Measurements from ENCODE around the gene JPT1. TPM values are rescaled to one million over a fixed set of nuclear protein-coding genes. Genes with fewer than 3 reads are reported as not detected.
A peak's percentile ranks its signal among the peaks of the same experiment; 100 is the strongest.

The JPT1 gene
- total RNA-seq = 10 to 100 TPM; 19.6 to 45.7 TPM

DNA sequence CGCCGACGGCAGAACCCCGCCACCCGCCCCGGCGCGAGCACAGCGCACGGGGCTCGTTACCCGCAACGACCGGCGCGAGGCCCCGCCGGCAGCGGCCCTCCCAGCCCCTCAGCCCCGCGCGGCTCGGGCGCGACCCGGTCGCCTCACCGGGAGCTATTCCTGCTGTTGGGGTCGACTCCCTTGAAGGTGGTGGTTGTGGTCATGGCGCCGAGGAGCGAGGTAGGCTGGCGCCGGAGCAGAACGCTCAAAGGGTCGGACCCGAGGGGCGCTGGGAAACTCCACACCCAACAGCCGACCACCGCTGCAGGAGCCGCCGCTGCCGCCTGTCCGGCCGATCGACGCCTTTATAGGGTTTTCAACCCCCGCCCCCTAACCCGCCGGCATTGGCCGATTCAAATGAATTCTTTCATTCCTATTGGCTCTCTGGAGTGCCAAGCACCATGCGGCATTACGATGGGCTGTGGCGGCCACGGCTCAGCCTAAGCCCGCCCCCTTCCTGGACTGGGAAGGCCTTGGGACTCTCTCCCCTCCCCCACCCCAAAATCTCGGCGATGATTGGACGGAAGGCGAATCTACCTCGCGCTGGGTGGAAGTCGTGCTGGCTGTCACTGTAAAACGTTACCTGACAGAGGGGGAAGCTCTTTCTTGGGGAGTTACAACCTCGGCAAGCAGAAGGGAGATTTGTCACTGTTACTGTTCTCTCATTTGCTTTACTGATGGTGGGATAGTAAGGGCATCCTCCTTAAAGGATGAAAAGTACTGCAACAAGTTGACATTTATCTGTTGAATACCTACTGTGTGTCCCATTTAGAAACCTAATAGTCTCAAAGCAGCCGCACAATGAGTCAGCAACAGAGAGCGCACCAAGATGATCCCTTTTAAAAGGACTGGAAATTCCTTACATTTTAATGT is at the start of gene JPT1:
TSS of gene JPT1 (minus strand) at position 318 of the 912 bp plus-strand sequence. CDS start at position 203, 115 bp downstream.
- no peaks in the 10 kb centered on the region for H3K27me3 ChIP-seq (replicated peaks; ENCODE audit: insufficient read depth)
- H3K4me3 ChIP-seq = peak within 1 kb of the TSS; percentile 85
- peaks cover 8 to 15% of the 10 kb centered on the region in 2 donors for H3K4me1 ChIP-seq (ENCODE audit: control insufficient read depth in 1 of 2, low read depth in 2 of 2)
- no peaks in the 10 kb centered on the region for H3K36me3 ChIP-seq
- ATAC-seq (ENCODE audit: insufficient number of reproducible peaks, low FRiP score, low read depth) (peak; percentile 98), DNase-seq (ENCODE audit: low spot score) (peak; percentile 95)
- no peak for TF ChIP-seq CTCF (IDR thresholded peaks at IDR 0.05)
- no peaks in the 10 kb centered on the region for H3K9me3 ChIP-seq
- H3K27ac ChIP-seq = peak within 1 kb of the TSS; percentile 50 to 61

GRCh38 chr17:75199886-75200618 is 45.7 kb upstream of the JPT1 start:
- Histone ChIP-seq H3K36me3 (no peaks in the 10 kb centered on the region), H3K27me3 (replicated peaks; ENCODE audit: insufficient read depth) (no peaks in the 10 kb centered on the region), H3K9me3 (no peaks in the 10 kb centered on the region), H3K27ac (no peak overlapping the region), H3K4me1 (ENCODE audit: control insufficient read depth in 1 of 2, low read depth in 2 of 2) (peaks cover 5 to 6% of the 10 kb centered on the region in 2 donors), H3K4me3 (no peak overlapping the region)
- ATAC-seq (ENCODE audit: insufficient number of reproducible peaks, low FRiP score, low read depth) (no peak), DNase-seq (ENCODE audit: low spot score) (no peak)
- TF ChIP-seq CTCF (IDR thresholded peaks at IDR 0.05) = no peak

DNA sequence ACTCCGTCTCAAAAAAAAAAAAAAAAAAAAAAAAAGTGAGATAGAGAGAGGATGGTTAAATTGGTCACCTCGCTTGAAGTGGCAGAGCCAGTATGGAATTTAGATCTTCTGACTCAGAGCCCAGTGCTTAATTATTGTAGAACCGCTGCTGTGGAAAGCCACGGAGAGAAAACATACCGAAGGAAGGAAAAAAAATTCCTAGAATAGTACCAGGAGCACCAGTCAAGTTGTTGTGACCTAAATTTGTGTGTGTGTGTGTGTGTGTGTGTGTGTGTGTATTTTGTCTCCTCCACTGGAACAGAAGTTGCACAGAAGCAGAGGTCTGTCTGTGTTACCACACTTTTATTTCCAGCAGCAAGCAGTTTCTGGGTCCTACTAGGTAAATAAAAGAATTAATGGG is 40.6 kb upstream of the JPT1 start:
- no peaks in the 10 kb centered on the region for H3K9me3 ChIP-seq
- TF ChIP-seq CTCF (IDR thresholded peaks at IDR 0.05) = no peak

DNA sequence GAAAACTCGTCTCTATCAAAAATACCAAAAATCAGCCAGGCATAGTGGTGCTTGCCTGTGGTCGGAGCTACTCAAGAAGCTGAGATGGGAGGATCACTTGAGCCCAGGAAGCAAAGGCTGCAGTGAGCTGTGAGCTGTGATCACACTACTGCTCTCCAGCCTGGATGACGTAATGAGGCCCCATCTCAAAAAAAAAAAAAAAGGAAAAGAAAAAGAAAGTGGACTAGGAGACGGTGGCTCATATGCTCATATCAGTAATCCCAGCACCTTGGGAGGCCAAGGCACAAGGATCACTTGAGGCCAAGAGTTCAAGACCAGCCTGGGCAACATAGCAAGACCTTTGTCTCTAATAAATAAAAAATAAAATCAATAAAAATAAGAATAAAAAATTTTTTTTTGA is 37.3 kb upstream of the JPT1 start:
- Histone ChIP-seq H3K36me3 (no peaks in the 10 kb centered on the region), H3K4me3 (no peak overlapping the region), H3K27me3 (replicated peaks; ENCODE audit: insufficient read depth) (no peaks in the 10 kb centered on the region), H3K27ac (no peak overlapping the region), H3K9me3 (no peaks in the 10 kb centered on the region), H3K4me1 (ENCODE audit: control insufficient read depth in 1 of 2, low read depth in 2 of 2) (no peaks in the 10 kb centered on the region)
- ATAC-seq (ENCODE audit: insufficient number of reproducible peaks, low FRiP score, low read depth) = no peak
- no peak for DNase-seq (ENCODE audit: low spot score)
- no peak for TF ChIP-seq CTCF (IDR thresholded peaks at IDR 0.05)

More for the DNA sequence above, 40.6 kb upstream of the JPT1 start:
- no peaks in the 10 kb centered on the region for H3K4me1 ChIP-seq (ENCODE audit: control insufficient read depth in 1 of 2, low read depth in 2 of 2)
- no peaks in the 10 kb centered on the region for H3K36me3 ChIP-seq
- H3K4me3 ChIP-seq = no peak overlapping the region
- ATAC-seq (ENCODE audit: insufficient number of reproducible peaks, low FRiP score, low read depth) (no peak), DNase-seq (ENCODE audit: low spot score) (no peak)
- H3K27me3 ChIP-seq (replicated peaks; ENCODE audit: insufficient read depth) = no peaks in the 10 kb centered on the region
- no peak overlapping the region for H3K27ac ChIP-seq

- DNase-seq (ENCODE audit: low spot score) (no peak), ATAC-seq (ENCODE audit: insufficient number of reproducible peaks, low FRiP score, low read depth) (no peak)
- Histone ChIP-seq H3K27me3 (replicated peaks; ENCODE audit: insufficient read depth) (no peaks in the 10 kb centered on the region), H3K27ac (no peak overlapping the region), H3K36me3 (no peaks in the 10 kb centered on the region), H3K4me1 (ENCODE audit: control insufficient read depth in 1 of 2, low read depth in 2 of 2) (no peaks in the 10 kb centered on the region), H3K4me3 (no peak overlapping the region), H3K9me3 (no peaks in the 10 kb centered on the region)
- TF ChIP-seq CTCF (IDR thresholded peaks at IDR 0.05) = no peak
Measured at GRCh38 chr17:75188614-75189013, 34.3 kb upstream of the JPT1 start.

All from thoracic aorta (tissue), 2 donors.